DOHH2 (cell line): ENCODE data around the gene S100Z.

Experiments
- H3F3A ChIP-seq: fragments of 200-600 bp; sonication (generic), shearing (Covaris generic); 2 replicates; pipeline ENCODE4 v1.6.0; 2016; ENCODE audit warnings: antibody characterized with exemption, mild to moderate bottlenecking; ENCODE audit not compliant: control insufficient read depth, insufficient read depth
- H3K27ac ChIP-seq: fragments of 200-600 bp; sonication (generic); 2 replicates; pipeline ENCODE4 v1.5.1; 2014; ENCODE audit warnings: low read depth, mild to moderate bottlenecking, low read length, moderate library complexity
- H3K27me3 ChIP-seq: fragments of 200-600 bp; sonication (generic); 2 replicates; pipeline ENCODE4 v1.6.1; 2014; ENCODE audit warnings: mild to moderate bottlenecking, low read length, mixed read lengths; ENCODE audit not compliant: control insufficient read depth
- H3K36me3 ChIP-seq: fragments of 200-600 bp; sonication (generic); 2 replicates; pipeline ENCODE4 v1.6.1; 2014; ENCODE audit warnings: mild to moderate bottlenecking, low read length, moderate library complexity, mixed read lengths; ENCODE audit not compliant: control insufficient read depth
- H3K4me1 ChIP-seq: fragments of 200-600 bp; sonication (generic); 2 replicates; pipeline ENCODE4 v1.6.1; 2014; ENCODE audit warnings: mild to moderate bottlenecking, low read length, mixed read lengths; ENCODE audit not compliant: control insufficient read depth
- H3K4me2 ChIP-seq: fragments of 200-600 bp; sonication (generic); 2 replicates; pipeline ENCODE4 v1.6.0; 2014; ENCODE audit warnings: mild to moderate bottlenecking, low read length, moderate library complexity
- H3K4me3 ChIP-seq: fragments of 200-600 bp; sonication (generic); 2 replicates; pipeline ENCODE4 v1.5.1; 2014; ENCODE audit warnings: mild to moderate bottlenecking, low read length, mixed read lengths
- H3K79me2 ChIP-seq: fragments of 200-600 bp; sonication (generic); 2 replicates; pipeline ENCODE4 v1.6.1; 2014; ENCODE audit warnings: mild to moderate bottlenecking, low read length, mixed read lengths; ENCODE audit not compliant: control insufficient read depth
- H3K9me2 ChIP-seq: fragments of 200-600 bp; sonication (generic); replicated peaks from 2 replicates; pipeline ENCODE4 v1.6.1; 2014; ENCODE audit warnings: mild to moderate bottlenecking, low read length, mixed read lengths; ENCODE audit not compliant: control insufficient read depth
- H3K9me3 ChIP-seq: fragments of 200-600 bp; sonication (generic); 2 replicates; pipeline ENCODE4 v1.6.1; 2014; ENCODE audit warnings: antibody characterized with exemption, low read length, mixed read lengths; ENCODE audit not compliant: control insufficient read depth, insufficient read depth
- H4K20me1 ChIP-seq: fragments of 200-600 bp; sonication (generic); 2 replicates; pipeline ENCODE4 v1.6.0; 2014; ENCODE audit warnings: low read depth, mild to moderate bottlenecking, antibody characterized with exemption, low read length, moderate library complexity; ENCODE audit not compliant: control insufficient read depth, insufficient read depth
- CTCF ChIP-seq: fragments of 200-600 bp; sonication (generic); IDR thresholded peaks from one replicate; pipeline ENCODE4 v1.5.1; 2014; ENCODE audit warnings: antibody characterized with exemption, mild to moderate bottlenecking, low read depth, low read length; ENCODE audit not compliant: poor library complexity, severe bottlenecking
- EZH2phosphoT487 ChIP-seq: fragments of 200-600 bp; sonication (generic); IDR thresholded peaks from 2 replicates; pipeline ENCODE4 v1.6.1; 2017; ENCODE audit warnings: borderline replicate concordance, mild to moderate bottlenecking, antibody characterized with exemption, low read length, moderate library complexity, mixed read lengths

The S100Z gene

GRCh38 chr5:76807296-76807695 is 42.5 kb upstream of the S100Z start:
- Histone ChIP-seq H4K20me1 (no peaks in the 10 kb centered on the region), H3K27ac (no peak overlapping the region), H3K4me2 (no peak overlapping the region), H3K9me2 (no peaks in the 10 kb centered on the region), H3K79me2 (no peaks in the 10 kb centered on the region), H3K4me3 (no peak overlapping the region), H3K27me3 (no peaks in the 10 kb centered on the region), H3K4me1 (no peaks in the 10 kb centered on the region), H3K9me3 (no peaks in the 10 kb centered on the region), H3K36me3 (no peaks in the 10 kb centered on the region), H3F3A (no peaks in the 10 kb centered on the region)
- TF ChIP-seq EZH2phosphoT487 (no peak), CTCF (no peak)

- H3K4me1 ChIP-seq: no peaks in the 10 kb centered on the region
- no peak overlapping the region for H3K27ac ChIP-seq
- H3K79me2 ChIP-seq: no peaks in the 10 kb centered on the region
Measured at GRCh38 chr5:76808141-76808691, 41.6 kb upstream of the S100Z start.

GRCh38 chr5:76809141-76809540 is 40.7 kb upstream of the S100Z start:
- H3K4me3 ChIP-seq: no peak overlapping the region
- H3K27me3 ChIP-seq: no peaks in the 10 kb centered on the region
- H3K4me2 ChIP-seq: no peak overlapping the region
- H3K4me1 ChIP-seq: no peaks in the 10 kb centered on the region
- no peaks in the 10 kb centered on the region for H3K36me3 ChIP-seq
- no peaks in the 10 kb centered on the region for H3K9me3 ChIP-seq
- H3F3A ChIP-seq: no peaks in the 10 kb centered on the region
- H3K79me2 ChIP-seq: no peaks in the 10 kb centered on the region
- H4K20me1 ChIP-seq: no peaks in the 10 kb centered on the region
- no peaks in the 10 kb centered on the region for H3K9me2 ChIP-seq
- H3K27ac ChIP-seq: no peak overlapping the region
- TF ChIP-seq CTCF: no peak
- no peak for TF ChIP-seq EZH2phosphoT487

More at GRCh38 chr5:76808141-76808691, 41.6 kb upstream of the S100Z start:
- no peaks in the 10 kb centered on the region for H3K36me3 ChIP-seq
- H3F3A ChIP-seq: no peaks in the 10 kb centered on the region
- H3K27me3 ChIP-seq: no peaks in the 10 kb centered on the region
- no peak for TF ChIP-seq CTCF
- TF ChIP-seq EZH2phosphoT487: no peak
- H3K9me2 ChIP-seq: no peaks in the 10 kb centered on the region
- H3K4me2 ChIP-seq: no peak overlapping the region
- no peaks in the 10 kb centered on the region for H4K20me1 ChIP-seq
- H3K9me3 ChIP-seq: no peaks in the 10 kb centered on the region
- no peak overlapping the region for H3K4me3 ChIP-seq
